Measurements from ENCODE around the gene UBAC2. TPM values are rescaled to one million over a fixed set of nuclear protein-coding genes. Genes with fewer than 3 reads are reported as not detected.

Gene UBAC2
- total RNA-seq, 1 donor from 2014 or later = 31.3 TPM

GRCh38 chr13:99334221-99334620, 133.6 kb downstream of the UBAC2 start:
- DNase-seq (ENCODE audit: low read depth in 2 of 2) = no peak

- DNase-seq (ENCODE audit: low read depth in 2 of 2) = no peak
These were observed 134.4 kb downstream of the UBAC2 start for GRCh38 chr13:99335087-99335486.

GRCh38 chr13:99335603-99336002, 134.9 kb downstream of the UBAC2 start:
- DNase-seq (ENCODE audit: low read depth in 2 of 2) = no peak

- DNase-seq (ENCODE audit: low read depth in 2 of 2) = no peak
These were observed 138.6 kb downstream of the UBAC2 start for GRCh38 chr13:99339230-99339721.

- DNase-seq (ENCODE audit: low read depth in 2 of 2) = no peak
These were observed 139.2 kb downstream of the UBAC2 start for GRCh38 chr13:99339736-99340397.

- no peak for DNase-seq (ENCODE audit: low read depth in 2 of 2)
These were observed 140.0 kb downstream of the UBAC2 start for GRCh38 chr13:99340638-99341037.

GRCh38 chr13:99341969-99342722, 141.5 kb downstream of the UBAC2 start:
- DNase-seq (ENCODE audit: low read depth in 2 of 2) = no peak

- DNase-seq (ENCODE audit: low read depth in 2 of 2) = no peak
These were observed 142.2 kb downstream of the UBAC2 start for GRCh38 chr13:99342723-99343315.

- DNase-seq (ENCODE audit: low read depth in 2 of 2) = no peak
These were observed 144.1 kb downstream of the UBAC2 start for GRCh38 chr13:99344610-99345208.

- no peak for DNase-seq (ENCODE audit: low read depth in 2 of 2)
These were observed 144.7 kb downstream of the UBAC2 start for GRCh38 chr13:99345345-99345744.

GRCh38 chr13:99346335-99347042, 145.8 kb downstream of the UBAC2 start:
- DNase-seq (ENCODE audit: low read depth in 2 of 2) = no peak

- DNase-seq (ENCODE audit: low read depth in 2 of 2) = no peak
These were observed 146.8 kb downstream of the UBAC2 start for GRCh38 chr13:99347335-99347878.

- no peak for DNase-seq (ENCODE audit: low read depth in 2 of 2)
These were observed 147.3 kb downstream of the UBAC2 start for GRCh38 chr13:99347911-99348451.

- DNase-seq (ENCODE audit: low read depth in 2 of 2) = no peak
These were observed 149.5 kb downstream of the UBAC2 start for GRCh38 chr13:99350191-99350590.

GRCh38 chr13:99351772-99352171, 151.1 kb downstream of the UBAC2 start:
- DNase-seq (ENCODE audit: low read depth in 2 of 2) = no peak

- DNase-seq (ENCODE audit: low read depth in 2 of 2) = no peak
These were observed 151.9 kb downstream of the UBAC2 start for GRCh38 chr13:99352351-99353245.

- no peak for DNase-seq (ENCODE audit: low read depth in 2 of 2)
These were observed 152.6 kb downstream of the UBAC2 start for GRCh38 chr13:99353246-99353600.

- DNase-seq (ENCODE audit: low read depth in 2 of 2) = no peak
These were observed 153.2 kb downstream of the UBAC2 start for GRCh38 chr13:99353836-99354235.

GRCh38 chr13:99354371-99354951, 153.8 kb downstream of the UBAC2 start:
- no peak for DNase-seq (ENCODE audit: low read depth in 2 of 2)

All from lung microvascular endothelial cell (primary cell).